ENCODE data around the gene ADCY3.

DNA sequence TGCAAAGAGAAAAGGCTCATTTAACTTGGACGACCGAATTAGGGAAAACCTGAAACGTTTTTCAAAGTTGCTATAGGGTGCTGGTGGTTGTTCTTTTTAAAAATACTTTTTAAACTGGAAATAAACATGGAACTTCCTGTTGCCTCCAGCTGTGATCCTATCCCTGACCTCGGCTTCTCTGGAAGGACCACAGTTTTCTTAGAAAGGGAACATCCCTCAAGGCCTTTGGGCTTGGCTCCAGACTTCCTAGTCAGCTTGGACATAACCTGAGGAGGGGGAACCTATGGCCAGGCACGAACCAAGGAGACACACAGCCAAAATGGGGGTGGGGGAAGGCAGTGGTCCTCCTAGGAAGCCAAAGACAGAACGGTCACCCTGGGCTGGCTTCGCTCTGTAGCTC is 69.1 kb downstream of the ADCY3 start:
- TF ChIP-seq, protein P1, sequence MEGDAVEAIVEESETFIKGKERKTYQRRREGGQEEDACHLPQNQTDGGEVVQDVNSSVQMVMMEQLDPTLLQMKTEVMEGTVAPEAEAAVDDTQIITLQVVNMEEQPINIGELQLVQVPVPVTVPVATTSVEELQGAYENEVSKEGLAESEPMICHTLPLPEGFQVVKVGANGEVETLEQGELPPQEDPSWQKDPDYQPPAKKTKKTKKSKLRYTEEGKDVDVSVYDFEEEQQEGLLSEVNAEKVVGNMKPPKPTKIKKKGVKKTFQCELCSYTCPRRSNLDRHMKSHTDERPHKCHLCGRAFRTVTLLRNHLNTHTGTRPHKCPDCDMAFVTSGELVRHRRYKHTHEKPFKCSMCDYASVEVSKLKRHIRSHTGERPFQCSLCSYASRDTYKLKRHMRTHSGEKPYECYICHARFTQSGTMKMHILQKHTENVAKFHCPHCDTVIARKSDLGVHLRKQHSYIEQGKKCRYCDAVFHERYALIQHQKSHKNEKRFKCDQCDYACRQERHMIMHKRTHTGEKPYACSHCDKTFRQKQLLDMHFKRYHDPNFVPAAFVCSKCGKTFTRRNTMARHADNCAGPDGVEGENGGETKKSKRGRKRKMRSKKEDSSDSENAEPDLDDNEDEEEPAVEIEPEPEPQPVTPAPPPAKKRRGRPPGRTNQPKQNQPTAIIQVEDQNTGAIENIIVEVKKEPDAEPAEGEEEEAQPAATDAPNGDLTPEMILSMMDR (IDR thresholded peaks at IDR 0.05): no peak
- TF ChIP-seq POLR2A (IDR thresholded peaks at IDR 0.05): no peak
